ENCODE results near the gene ABI3.
"Not testable (repeated sequence)": the region's sequence is repeated elsewhere in the genome, so short reads cannot be mapped to it uniquely, and the experiment has no call there.

The ABI3 gene

GRCh38 chr17:49210158-49211029 lies at the start of gene ABI3, which contains the start of gene GNGT2:
TSS of gene ABI3 (plus strand) at chr17:49210707. CDS start at chr17:49210725, 18 bp downstream.
TSS of gene GNGT2 (minus strand) at chr17:49210574. CDS start at chr17:49207422, 3,152 bp downstream.
- FAIRE-seq (peak; percentile 97), DNase-seq (ENCODE audit: insufficient read length, low spot score) (peak; percentile 85)

- no peak for FAIRE-seq
- no peak for DNase-seq (ENCODE audit: insufficient read length, low spot score)
These were observed 47.6 kb upstream of the ABI3 start for GRCh38 chr17:49162866-49163265.

GRCh38 chr17:49165143-49165542 lies 45.4 kb upstream of the ABI3 start:
- DNase-seq (ENCODE audit: insufficient read length, low spot score): no peak
- FAIRE-seq: no peak

- FAIRE-seq (no peak), DNase-seq (ENCODE audit: insufficient read length, low spot score) (no peak)
These were observed 41.8 kb upstream of the ABI3 start for GRCh38 chr17:49168706-49169105.

GRCh38 chr17:49170216-49170615 lies 40.3 kb upstream of the ABI3 start:
- no peak for DNase-seq (ENCODE audit: insufficient read length, low spot score)
- FAIRE-seq: no peak

GRCh38 chr17:49170711-49171110 lies 39.8 kb upstream of the ABI3 start:
- FAIRE-seq; DNase-seq (ENCODE audit: insufficient read length, low spot score): not testable (repeated sequence)

- not testable (repeated sequence) for FAIRE-seq; DNase-seq (ENCODE audit: insufficient read length, low spot score)
These were observed 34.5 kb upstream of the ABI3 start for GRCh38 chr17:49175978-49176377.

- DNase-seq (ENCODE audit: insufficient read length, low spot score) (peak; percentile 51), FAIRE-seq (peak; percentile 89)
These were observed 30.2 kb upstream of the ABI3 start for GRCh38 chr17:49180303-49180702.

GRCh38 chr17:49180998-49181635 lies 29.4 kb upstream of the ABI3 start:
- FAIRE-seq (no peak), DNase-seq (ENCODE audit: insufficient read length, low spot score) (no peak)

- no peak for FAIRE-seq
- DNase-seq (ENCODE audit: insufficient read length, low spot score): no peak
These were observed 27.2 kb upstream of the ABI3 start for GRCh38 chr17:49183341-49183740.

GRCh38 chr17:49183801-49184200 lies 26.7 kb upstream of the ABI3 start:
- FAIRE-seq (no peak), DNase-seq (ENCODE audit: insufficient read length, low spot score) (no peak)

- FAIRE-seq; DNase-seq (ENCODE audit: insufficient read length, low spot score): not testable (repeated sequence)
These were observed 26.0 kb upstream of the ABI3 start for GRCh38 chr17:49184522-49184921.

- not testable (repeated sequence) for FAIRE-seq; DNase-seq (ENCODE audit: insufficient read length, low spot score)
These were observed 25.1 kb upstream of the ABI3 start for GRCh38 chr17:49185381-49185780.

- DNase-seq (ENCODE audit: insufficient read length, low spot score) (no peak), FAIRE-seq (no peak)
These were observed 23.2 kb upstream of the ABI3 start for GRCh38 chr17:49187301-49187700.

GRCh38 chr17:49190932-49191331 lies 19.6 kb upstream of the ABI3 start:
- FAIRE-seq (no peak), DNase-seq (ENCODE audit: insufficient read length, low spot score) (no peak)

- FAIRE-seq: no peak
- no peak for DNase-seq (ENCODE audit: insufficient read length, low spot score)
These were observed 19.0 kb upstream of the ABI3 start for GRCh38 chr17:49191409-49191916.

- FAIRE-seq: peak; percentile 84
These were observed 18.4 kb upstream of the ABI3 start for GRCh38 chr17:49191917-49192741.

GRCh38 chr17:49193513-49194296 lies 16.8 kb upstream of the ABI3 start:
- DNase-seq (ENCODE audit: insufficient read length, low spot score) (no peak), FAIRE-seq (peak; percentile 55)

More at GRCh38 chr17:49191917-49192741, 18.4 kb upstream of the ABI3 start:
- no peak for DNase-seq (ENCODE audit: insufficient read length, low spot score)

- FAIRE-seq (no peak), DNase-seq (ENCODE audit: insufficient read length, low spot score) (no peak)
These were observed 16.3 kb upstream of the ABI3 start for GRCh38 chr17:49194297-49194607.

- DNase-seq (ENCODE audit: insufficient read length, low spot score) (no peak), FAIRE-seq (no peak)
These were observed 14.8 kb upstream of the ABI3 start for GRCh38 chr17:49195751-49196150.

Data from GM19239 (cell line).